Activated T-cell treated with anti-CD3 and anti-CD28 coated beads, Interleukin-2, amount 50 U/mL, for 4 hours (primary cell): ENCODE results near the gene CNBD2. TPM values are rescaled to one million over a fixed set of nuclear protein-coding genes. Genes with fewer than 3 reads are reported as not detected.
A peak's percentile ranks its signal among the peaks of the same experiment; 100 is the strongest.
"Not testable (repeated sequence)": the region's sequence is repeated elsewhere in the genome, so short reads cannot be mapped to it uniquely, and the experiment has no call there.

Experiments
- ATAC-seq, 2 donors: fragments of 200-7000 bp; cut with Tn5 transposase; one replicate each; pipeline ENCODE4 v1.10.0; 2021
- DNase-seq: peaks from one replicate; pipeline ENCODE4 v3.0.0-alpha.2; 2020
- H3K27me3 Mint-ChIP-seq: one replicate; pipeline ENCODE4 v1.8.0; 2021; ENCODE audit warnings: low read depth, mixed read lengths
- H3K36me3 Mint-ChIP-seq: one replicate; pipeline ENCODE4 v1.8.0; 2022; ENCODE audit warnings: mixed read lengths; ENCODE audit not compliant: insufficient read depth
- H3K4me1 Mint-ChIP-seq: one replicate; pipeline ENCODE4 v1.8.0; 2021; ENCODE audit warnings: low read depth, mixed read lengths
- H3K4me3 Mint-ChIP-seq: one replicate; pipeline ENCODE4 v1.8.0; 2021; ENCODE audit warnings: mild to moderate bottlenecking, moderate library complexity, mixed read lengths
- H3K9me3 Mint-ChIP-seq: one replicate; pipeline ENCODE4 v1.8.0; 2021; ENCODE audit warnings: mixed read lengths
- total RNA-seq, 3 donors: library from RNA; stranded (reverse); gene quantifications; one replicate each; pipeline ENCODE4 v1.2.1, GENCODE V29; 2021

CNBD2 gene
- total RNA-seq, 3 donors from 2014 or later: 3.6 to 4.9 (median 4.1) TPM

DNA sequence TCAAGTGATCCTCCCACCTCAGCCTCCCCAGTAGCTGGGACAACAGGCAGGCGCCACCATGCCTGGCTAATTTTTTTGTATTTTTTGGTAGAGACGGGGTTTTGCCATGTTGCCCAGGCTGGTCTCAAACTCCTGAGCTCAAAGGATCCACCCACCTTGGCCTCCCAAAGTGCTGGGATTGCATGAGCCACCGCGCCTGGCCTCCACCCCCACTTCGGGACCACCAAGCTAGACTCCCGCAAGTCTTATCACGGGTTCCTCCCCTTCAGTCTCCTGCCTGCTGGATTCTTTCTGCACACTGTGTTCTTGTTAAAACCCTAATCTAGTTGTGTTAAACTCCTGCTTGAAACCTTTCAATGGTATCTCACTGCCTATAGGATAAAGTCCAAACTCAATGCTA lies 57.7 kb downstream of the CNBD2 start:
- not testable (repeated sequence) for DNase-seq, ATAC-seq, H3K4me3 Mint-ChIP-seq, H3K4me1 Mint-ChIP-seq, H3K9me3 Mint-ChIP-seq, H3K36me3 Mint-ChIP-seq, H3K27me3 Mint-ChIP-seq

DNA sequence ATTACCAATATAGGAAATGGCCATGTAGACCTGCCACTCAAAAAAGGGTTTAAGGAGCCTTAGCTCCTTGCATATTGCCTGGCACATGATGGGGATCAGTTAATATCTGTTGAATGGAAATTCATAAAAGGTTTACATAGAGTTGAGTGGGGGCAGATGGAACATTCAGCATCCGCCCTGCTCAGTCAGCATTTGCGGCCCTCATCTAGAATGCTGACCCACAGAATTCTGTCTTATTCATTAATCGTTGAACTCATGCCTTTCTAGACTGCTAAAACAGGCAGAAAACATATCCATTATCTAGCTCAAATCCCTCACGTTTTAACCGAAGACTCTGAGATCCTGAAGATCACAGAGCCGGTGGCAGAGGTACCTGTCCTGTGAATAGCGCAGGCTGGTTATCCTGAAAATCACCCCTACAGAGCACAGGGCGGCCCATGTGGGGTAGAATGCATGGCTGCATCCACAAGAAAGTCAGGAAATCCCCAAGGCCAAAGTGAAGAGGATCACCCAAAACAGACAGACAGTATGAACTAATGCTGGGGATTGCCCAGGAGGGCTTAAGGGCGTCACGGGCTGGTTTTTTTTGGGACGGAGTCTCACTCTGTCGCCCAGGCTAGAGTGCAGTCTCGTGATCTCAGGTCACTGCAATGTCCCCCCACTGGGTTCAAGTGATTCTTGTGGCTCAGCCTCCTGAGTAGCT lies 59.9 kb downstream of the CNBD2 start:
- H3K36me3 Mint-ChIP-seq: no peaks in the 10 kb centered on the region
- no peaks in the 10 kb centered on the region for H3K9me3 Mint-ChIP-seq
- H3K4me3 Mint-ChIP-seq: no peak overlapping the region
- H3K27me3 Mint-ChIP-seq: peaks cover 4% of the 10 kb centered on the region
- ATAC-seq: no peak
- no peak for DNase-seq
- no peaks in the 10 kb centered on the region for H3K4me1 Mint-ChIP-seq

DNA sequence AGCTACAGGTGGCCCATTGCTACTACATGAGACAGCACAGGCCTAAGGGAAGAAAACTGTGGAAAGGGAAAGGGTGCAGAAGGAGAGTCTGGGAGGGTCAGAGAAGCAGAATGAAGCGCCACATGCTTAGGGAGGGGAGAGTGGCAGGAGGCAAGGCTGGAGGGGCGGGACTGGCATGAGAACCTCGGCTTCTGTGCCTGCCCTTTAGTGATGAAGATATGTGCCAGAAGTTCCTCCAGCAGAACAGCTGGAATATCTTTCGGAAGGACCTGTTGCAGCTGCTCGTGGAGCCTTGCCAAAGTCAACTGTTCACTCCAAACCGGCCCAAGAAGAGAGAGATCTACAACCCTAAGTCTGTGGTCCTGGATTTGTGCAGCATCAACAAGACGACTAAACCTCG lies 61.8 kb downstream of the CNBD2 start:
- H3K4me3 Mint-ChIP-seq: no peak overlapping the region

DNA sequence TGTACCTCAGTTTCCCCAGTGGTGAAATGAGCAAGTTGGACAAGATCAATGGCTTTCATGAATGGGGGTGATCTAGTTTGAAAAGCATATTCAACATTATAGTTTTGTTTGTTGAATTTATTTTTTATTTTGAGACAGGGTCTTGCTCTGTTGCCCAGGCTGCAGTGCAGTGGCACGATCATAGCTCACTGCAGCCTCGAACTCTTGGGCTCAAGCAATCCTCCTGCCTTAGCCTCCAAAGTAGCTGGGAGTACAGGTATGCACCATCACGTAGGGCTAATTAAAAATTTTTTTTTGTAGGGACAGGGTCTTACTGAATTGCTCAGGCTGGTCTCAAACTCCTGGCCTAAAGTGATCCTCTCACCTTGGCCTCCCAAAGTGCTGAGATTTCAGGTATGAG lies 63.4 kb downstream of the CNBD2 start:
- Mint-ChIP-seq H3K4me3 (no peak overlapping the region), H3K27me3 (peaks cover 4% of the 10 kb centered on the region), H3K36me3 (no peaks in the 10 kb centered on the region), H3K4me1 (no peaks in the 10 kb centered on the region), H3K9me3 (no peaks in the 10 kb centered on the region)
- ATAC-seq: no peak
- no peak for DNase-seq

More for the DNA sequence above, 61.8 kb downstream of the CNBD2 start:
- ATAC-seq: no peak
- Mint-ChIP-seq H3K9me3 (no peaks in the 10 kb centered on the region), H3K36me3 (no peaks in the 10 kb centered on the region), H3K4me1 (no peaks in the 10 kb centered on the region), H3K27me3 (peaks cover 4% of the 10 kb centered on the region)
- DNase-seq: no peak

DNA sequence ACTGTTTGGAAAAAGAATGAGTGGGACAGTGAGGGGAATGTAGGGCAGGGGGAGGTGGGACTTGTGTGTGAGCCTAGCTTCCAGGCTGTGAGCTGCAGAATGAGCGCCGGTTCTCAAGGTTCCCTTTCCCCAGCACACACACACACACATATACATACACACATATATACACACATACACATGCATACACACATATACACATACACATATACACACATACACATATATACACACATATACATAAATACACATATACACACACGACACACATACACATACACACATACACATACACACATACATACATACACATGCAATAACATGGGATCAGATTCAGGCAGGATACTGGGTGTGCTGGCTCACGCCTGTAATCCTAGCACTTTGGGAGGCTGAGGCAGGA lies 66.5 kb downstream of the CNBD2 start:
- Mint-ChIP-seq H3K9me3 (no peaks in the 10 kb centered on the region), H3K4me3 (no peak overlapping the region), H3K4me1 (no peaks in the 10 kb centered on the region), H3K27me3 (no peaks in the 10 kb centered on the region), H3K36me3 (no peaks in the 10 kb centered on the region)
- no peak for ATAC-seq
- no peak for DNase-seq

DNA sequence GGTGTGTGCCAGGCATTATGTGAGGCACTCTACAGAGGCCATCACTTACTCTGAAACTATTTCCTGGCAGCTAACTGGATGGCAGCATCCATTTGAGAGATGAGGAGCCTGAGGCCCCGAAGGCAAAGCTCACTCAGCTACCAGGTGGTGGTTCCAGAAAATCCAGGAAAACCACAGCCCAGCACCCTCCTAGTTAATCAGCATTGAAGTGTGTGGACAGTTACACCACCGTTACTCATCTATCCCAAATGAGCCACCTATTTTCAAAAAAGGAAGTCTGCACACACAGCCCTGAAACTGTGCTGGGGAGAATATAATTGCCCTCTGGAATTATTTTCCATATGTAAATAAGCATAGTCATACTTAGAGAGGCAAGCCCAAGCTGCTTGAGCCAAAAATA lies 67.4 kb downstream of the CNBD2 start:
- no peaks in the 10 kb centered on the region for H3K9me3 Mint-ChIP-seq
- H3K36me3 Mint-ChIP-seq: no peaks in the 10 kb centered on the region
- H3K27me3 Mint-ChIP-seq: no peaks in the 10 kb centered on the region
- H3K4me1 Mint-ChIP-seq: no peaks in the 10 kb centered on the region
- ATAC-seq (no peak), DNase-seq (no peak)
- H3K4me3 Mint-ChIP-seq: no peak overlapping the region

DNA sequence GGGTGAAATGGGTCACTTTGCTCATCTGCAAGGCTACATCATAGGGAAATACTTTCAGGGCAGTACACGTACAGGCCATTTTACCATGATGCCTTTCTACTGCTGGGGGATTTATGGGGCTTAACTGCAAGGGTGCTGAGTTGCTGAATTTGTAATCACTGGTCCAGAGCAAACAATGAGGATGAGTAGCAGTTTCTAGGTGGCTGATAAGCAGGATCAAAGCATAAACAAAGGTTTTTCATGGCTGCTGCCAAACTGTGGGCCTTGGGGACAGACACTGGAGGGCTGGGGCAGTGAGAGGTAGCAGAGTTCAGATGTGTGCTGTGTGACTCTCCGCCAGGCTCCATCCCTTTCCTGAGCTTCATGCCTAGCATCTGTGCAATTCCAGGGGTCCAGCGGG lies 68.3 kb downstream of the CNBD2 start:
- ATAC-seq (no peak), DNase-seq (no peak)
- Mint-ChIP-seq H3K36me3 (peaks cover 6% of the 10 kb centered on the region), H3K4me3 (no peak overlapping the region), H3K4me1 (no peaks in the 10 kb centered on the region), H3K27me3 (no peaks in the 10 kb centered on the region), H3K9me3 (no peaks in the 10 kb centered on the region)

DNA sequence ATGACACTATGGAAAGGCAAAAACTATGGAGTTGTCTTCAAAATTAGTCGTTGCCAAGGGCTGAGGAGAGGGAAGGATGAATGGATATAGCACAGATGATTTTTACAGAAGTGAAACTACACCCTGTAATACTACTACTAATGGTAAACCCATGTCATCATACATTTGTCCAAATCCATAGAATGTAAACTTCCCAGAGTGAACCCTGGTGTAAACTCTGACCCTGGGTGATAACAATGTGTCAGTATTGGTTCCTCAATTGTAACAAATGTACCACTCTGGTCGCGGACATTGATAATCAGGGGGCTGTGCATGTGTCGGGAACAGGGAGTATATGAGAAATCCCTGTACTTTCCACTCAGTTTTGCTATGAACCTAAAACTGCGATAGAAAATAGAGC lies 72.2 kb downstream of the CNBD2 start:
- no peaks in the 10 kb centered on the region for H3K4me1 Mint-ChIP-seq
- DNase-seq (no peak), ATAC-seq (no peak)
- no peaks in the 10 kb centered on the region for H3K9me3 Mint-ChIP-seq
- no peak overlapping the region for H3K4me3 Mint-ChIP-seq
- H3K27me3 Mint-ChIP-seq: no peaks in the 10 kb centered on the region
- H3K36me3 Mint-ChIP-seq: peaks cover 15% of the 10 kb centered on the region

DNA sequence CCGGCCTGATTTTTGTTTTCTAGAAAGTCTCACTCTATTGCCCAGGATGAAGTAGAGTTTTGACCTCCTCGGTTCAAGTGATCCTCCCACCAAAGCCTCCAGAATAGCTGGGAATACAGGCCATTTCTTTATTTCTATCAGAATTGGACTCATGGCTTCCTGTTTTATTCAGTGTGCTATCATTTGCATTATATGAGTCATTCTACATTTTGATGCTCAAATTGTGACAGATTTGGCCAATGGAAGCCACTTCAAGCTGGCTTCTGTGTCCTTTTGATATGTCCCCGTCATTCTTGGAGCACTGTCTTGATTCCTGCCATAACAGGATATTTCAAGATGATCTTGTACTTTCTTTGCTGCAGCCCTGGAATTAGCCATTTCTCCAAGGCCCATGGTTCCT lies 75.1 kb downstream of the CNBD2 start:
- no peak for ATAC-seq
- peaks cover 23% of the 10 kb centered on the region for H3K4me1 Mint-ChIP-seq
- H3K27me3 Mint-ChIP-seq: no peaks in the 10 kb centered on the region
- H3K4me3 Mint-ChIP-seq: no peak overlapping the region
- peaks cover 32% of the 10 kb centered on the region for H3K36me3 Mint-ChIP-seq
- no peaks in the 10 kb centered on the region for H3K9me3 Mint-ChIP-seq
- no peak for DNase-seq

DNA sequence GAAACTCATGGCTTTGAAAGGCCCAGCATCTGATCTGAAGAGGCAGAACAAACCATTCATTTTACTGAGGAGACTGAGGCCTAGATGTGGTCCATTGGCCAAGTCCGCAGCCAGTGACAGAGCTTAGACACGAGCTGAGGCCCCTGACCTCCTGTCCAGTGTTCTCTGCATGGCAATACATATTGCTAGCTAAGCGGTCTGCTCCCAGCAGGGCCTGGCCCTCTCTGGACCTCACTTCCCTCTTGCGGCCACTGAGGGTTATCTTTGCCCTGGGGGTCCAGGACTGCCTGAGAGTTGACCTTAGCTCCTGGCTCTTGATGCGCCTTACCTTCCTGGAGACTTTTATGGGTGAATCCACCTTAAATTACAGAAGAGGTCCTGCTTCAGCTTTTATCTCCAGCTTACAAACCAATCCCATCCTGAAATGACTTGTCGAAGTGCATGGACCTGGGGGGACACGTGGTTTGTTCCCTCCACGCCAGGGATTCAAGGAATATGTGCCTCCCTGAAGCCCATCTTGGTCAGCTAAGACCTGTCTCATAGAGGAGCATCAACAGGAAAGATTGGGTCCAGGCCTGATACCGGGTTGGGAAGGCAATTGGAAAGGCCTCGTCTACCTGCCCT lies 75.6 kb downstream of the CNBD2 start:
- Mint-ChIP-seq H3K9me3 (no peaks in the 10 kb centered on the region), H3K36me3 (peaks cover 37% of the 10 kb centered on the region), H3K4me3 (no peak overlapping the region), H3K27me3 (no peaks in the 10 kb centered on the region), H3K4me1 (peaks cover 28% of the 10 kb centered on the region)
- DNase-seq (no peak), ATAC-seq (no peak)

DNA sequence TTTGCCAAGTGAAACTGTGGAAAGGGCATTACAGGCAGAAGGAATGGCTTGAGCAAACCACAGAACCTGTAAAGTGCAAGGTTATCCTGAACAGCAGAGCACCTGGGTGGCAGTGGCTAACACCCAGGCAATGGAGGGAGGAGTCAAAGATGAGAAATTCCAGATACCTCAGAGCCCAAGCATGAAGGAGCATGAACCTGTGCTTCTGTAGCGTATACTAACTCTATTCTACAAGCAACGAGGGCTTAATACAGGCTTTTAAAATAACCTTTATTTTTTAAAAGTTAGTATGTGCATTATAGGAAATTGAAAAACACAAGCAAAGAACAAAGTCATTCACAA lies 77.0 kb downstream of the CNBD2 start:
- H3K4me3 Mint-ChIP-seq: no peak overlapping the region
- ATAC-seq (peak in 1 of 2 donors; percentile 41), DNase-seq (no peak)
- H3K9me3 Mint-ChIP-seq: no peaks in the 10 kb centered on the region
- H3K4me1 Mint-ChIP-seq: peaks cover 32% of the 10 kb centered on the region
- no peaks in the 10 kb centered on the region for H3K27me3 Mint-ChIP-seq
- peaks cover 46% of the 10 kb centered on the region for H3K36me3 Mint-ChIP-seq

DNA sequence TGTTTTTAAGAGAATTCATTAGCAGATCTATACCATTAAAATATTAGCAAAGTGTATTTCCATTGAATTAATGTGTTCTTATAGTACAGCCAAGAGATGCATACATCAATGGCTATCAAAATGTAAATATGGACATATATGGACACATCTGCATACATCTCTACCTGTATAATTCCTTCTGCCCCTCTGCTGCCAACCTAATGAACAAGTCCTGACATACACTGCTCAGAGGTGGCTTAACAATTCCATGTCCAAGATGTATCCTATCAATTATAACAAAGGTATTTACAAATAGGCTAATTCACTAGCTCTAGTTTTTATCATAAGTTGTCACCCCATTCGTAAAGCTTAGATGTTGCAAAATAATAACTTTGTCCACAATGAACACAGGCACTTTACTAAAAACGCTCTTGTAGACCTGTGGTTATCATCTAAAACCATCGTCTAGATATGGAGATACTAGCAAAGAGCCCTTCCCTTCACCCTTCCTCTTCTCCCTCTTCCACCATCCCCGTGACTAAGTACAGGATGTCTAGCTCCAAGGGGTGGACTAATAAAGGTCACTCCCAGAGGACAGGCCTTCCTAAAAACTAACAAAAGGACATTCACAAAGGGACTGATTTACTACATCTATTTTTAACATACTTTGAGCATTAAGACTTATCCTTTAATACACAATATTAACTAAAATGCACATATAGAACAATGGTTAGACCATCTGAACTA lies 77.8 kb downstream of the CNBD2 start:
- Mint-ChIP-seq H3K4me1 (peaks cover 36% of the 10 kb centered on the region), H3K36me3 (peaks cover 44% of the 10 kb centered on the region)
- H3K27me3 Mint-ChIP-seq, H3K4me3 Mint-ChIP-seq, ATAC-seq, DNase-seq, H3K9me3 Mint-ChIP-seq: not testable (repeated sequence)

DNA sequence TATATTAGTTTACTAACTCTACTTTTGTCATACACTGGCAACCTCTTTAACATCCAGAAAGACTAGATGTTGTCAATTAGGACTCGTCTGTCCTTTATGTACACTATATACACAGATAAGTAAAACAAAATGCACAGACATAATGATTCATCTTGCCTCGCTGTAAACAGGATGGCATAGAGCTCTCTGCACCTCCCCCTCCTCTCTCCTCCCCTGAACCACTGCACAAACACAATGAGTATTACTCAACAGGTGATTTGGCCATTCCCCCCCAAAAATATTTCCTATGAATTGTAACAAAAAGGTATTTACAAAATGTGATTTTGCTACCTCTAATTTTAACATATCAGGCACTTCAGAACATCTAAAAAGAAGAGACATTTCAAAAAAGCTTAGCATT lies 81.0 kb downstream of the CNBD2 start:
- not testable (repeated sequence) for H3K27me3 Mint-ChIP-seq, ATAC-seq, DNase-seq, H3K9me3 Mint-ChIP-seq
- H3K4me3 Mint-ChIP-seq: peak overlapping the region; percentile 95
- peaks cover 40% of the 10 kb centered on the region for H3K4me1 Mint-ChIP-seq
- H3K36me3 Mint-ChIP-seq: peaks cover 36% of the 10 kb centered on the region

DNA sequence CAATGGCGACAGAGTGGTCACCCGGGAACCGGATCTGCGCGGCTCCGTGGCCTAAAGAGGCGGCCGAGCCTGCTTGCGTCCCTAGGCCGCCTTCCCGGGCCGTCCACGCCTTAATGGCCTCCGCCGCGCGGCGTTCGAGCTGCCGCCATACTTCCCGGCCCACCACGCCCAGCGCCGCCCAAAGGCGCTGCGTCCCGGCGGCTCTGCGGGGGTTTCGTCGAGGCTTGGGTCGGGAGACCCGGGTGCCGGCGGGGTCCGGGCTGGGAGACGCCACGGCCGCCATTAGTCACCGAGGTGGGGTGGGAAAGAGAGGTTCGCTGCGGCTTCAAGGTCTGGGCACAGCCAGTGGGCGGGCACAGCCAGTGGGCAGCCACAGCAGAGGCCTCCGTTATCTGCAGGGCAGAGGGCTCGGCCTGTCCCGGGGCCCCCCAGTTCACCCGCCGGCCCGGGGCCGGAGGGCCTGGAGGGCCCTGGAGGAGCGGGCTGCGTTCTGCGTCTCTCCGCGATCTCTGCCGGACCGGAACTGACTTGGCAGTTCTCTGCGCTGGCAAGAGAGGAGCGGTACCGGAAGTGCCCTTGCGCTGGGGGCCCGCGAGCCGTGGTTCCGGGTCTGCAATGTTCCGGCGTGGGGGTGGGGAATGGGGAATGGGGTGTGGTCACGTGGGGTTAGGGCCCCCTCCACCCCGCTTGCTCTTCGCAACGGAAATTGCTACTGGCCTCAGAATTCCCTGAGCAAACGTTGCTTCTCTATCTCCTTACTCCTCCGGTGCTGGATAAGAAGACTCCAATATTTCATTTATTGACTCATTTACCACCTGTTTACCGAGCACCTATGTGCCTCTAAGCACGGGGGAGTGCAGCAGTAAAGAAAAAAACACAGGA lies 82.3 kb downstream of the CNBD2 start:
- Mint-ChIP-seq H3K4me1 (peaks cover 39% of the 10 kb centered on the region), H3K9me3 (no peaks in the 10 kb centered on the region), H3K4me3 (peak overlapping the region; percentile 95), H3K36me3 (peaks cover 30% of the 10 kb centered on the region), H3K27me3 (peaks cover 8% of the 10 kb centered on the region)
- ATAC-seq (peak; percentile 97), DNase-seq (peak; percentile 89)
